Liver (tissue), 9 donors: Measurements from ENCODE around the gene RPL35. TPM values are rescaled to one million over a fixed set of nuclear protein-coding genes. Genes with fewer than 3 reads are reported as not detected.
A peak's percentile ranks its signal among the peaks of the same experiment; 100 is the strongest.

Experiments used
- DNase-seq: peaks from one replicate; pipeline ENCODE4 v3.0.0-alpha.2; 2017; ENCODE audit warnings: low spot score
- H3K27ac ChIP-seq, 2 donors: one replicate each; pipeline ENCODE4 v1.7.0; 2013; ENCODE audit warnings: inconsistent platforms in 2 of 2, low read length in 2 of 2, control low read depth in 1 of 2, low read depth in 1 of 2, mild to moderate bottlenecking in 1 of 2
- H3K27me3 ChIP-seq, 4 donors: one replicate each; pipeline versions ENCODE4 v1.6.1 to v1.7.0; 2013; ENCODE audit warnings: low read length in 3 of 4, inconsistent platforms in 1 of 4, mild to moderate bottlenecking in 1 of 4, moderate library complexity in 1 of 4; ENCODE audit not compliant: control insufficient read depth in 4 of 4, insufficient read depth in 4 of 4
- H3K36me3 ChIP-seq, 4 donors: one replicate each; pipeline versions ENCODE4 v1.6.1 to v1.7.0; 2013; ENCODE audit warnings: low read length in 3 of 4, mild to moderate bottlenecking in 3 of 4, low read depth in 1 of 4, moderate library complexity in 1 of 4; ENCODE audit not compliant: control insufficient read depth in 4 of 4, insufficient read depth in 3 of 4
- H3K4me1 ChIP-seq, 4 donors: one replicate each; pipeline versions ENCODE4 v1.6.1 to v1.7.0; 2013; ENCODE audit warnings: low read length in 3 of 4, mild to moderate bottlenecking in 3 of 4, moderate library complexity in 1 of 4; ENCODE audit not compliant: control insufficient read depth in 4 of 4, insufficient read depth in 4 of 4
- H3K4me3 ChIP-seq, 3 donors: one replicate each; pipeline versions ENCODE4 v1.6.1 to v1.7.0; 2013; ENCODE audit warnings: low read length in 3 of 3, control low read depth in 1 of 3, low read depth in 1 of 3, mild to moderate bottlenecking in 1 of 3
- H3K9ac ChIP-seq, 2 donors: one replicate each; pipeline ENCODE4 v1.7.0; 2013; ENCODE audit warnings: low read length in 2 of 2, mild to moderate bottlenecking in 2 of 2, moderate library complexity in 2 of 2, control low read depth in 1 of 2, low read depth in 1 of 2
- H3K9me3 ChIP-seq, 4 donors: one replicate each; pipeline versions ENCODE4 v1.6.1 to v1.7.0; 2013; ENCODE audit warnings: low read length in 3 of 4; ENCODE audit not compliant: control insufficient read depth in 4 of 4
- CTCF ChIP-seq: fragments of 150-350 bp; IDR thresholded peaks from 2 replicates; pipeline ENCODE4 v1.5.1; 2017; ENCODE audit warnings: improper control_type of control experiment, low read depth, low read length; ENCODE audit not compliant: missing input control
- EGR1 ChIP-seq, 2 donors: IDR thresholded peaks; 2 replicates each; pipeline ENCODE4 v1.6.1; 2016 to 2018; ENCODE audit warnings: antibody characterized with exemption in 2 of 2, low read depth in 2 of 2
- FOXA1 ChIP-seq: IDR thresholded peaks from 2 replicates; pipeline ENCODE4 v1.6.1; 2016; ENCODE audit warnings: antibody characterized with exemption
- FOXA2 ChIP-seq: IDR thresholded peaks from 2 replicates; pipeline ENCODE4 v1.6.1; 2016; ENCODE audit warnings: antibody characterized with exemption
- HNF4A ChIP-seq, 2 donors: conservative IDR thresholded peaks; 2 replicates each; pipeline ENCODE4 v1.6.1; 2016; ENCODE audit warnings: antibody characterized with exemption in 2 of 2, mild to moderate bottlenecking in 2 of 2
- HNF4G ChIP-seq: IDR thresholded peaks from 2 replicates; pipeline ENCODE4 v1.6.1; 2016; ENCODE audit warnings: antibody characterized with exemption
- JUND ChIP-seq, 2 donors: IDR thresholded peaks; 2 replicates each; pipeline ENCODE4 v1.6.1; 2016; ENCODE audit warnings: antibody characterized with exemption in 2 of 2
- NR2F2 ChIP-seq: IDR thresholded peaks from 2 replicates; pipeline ENCODE4 v1.6.1; 2016; ENCODE audit warnings: antibody characterized with exemption
- RAD21 ChIP-seq, 2 donors: IDR thresholded peaks; 2 replicates each; pipeline ENCODE4 v1.6.1; 2016; ENCODE audit warnings: antibody characterized with exemption in 2 of 2, mild to moderate bottlenecking in 2 of 2
- RXRA ChIP-seq, 2 donors: IDR thresholded peaks; 2 replicates each; pipeline ENCODE4 v1.6.1; 2017 to 2018; ENCODE audit warnings: antibody characterized with exemption in 2 of 2, mild to moderate bottlenecking in 1 of 2
- SP1 ChIP-seq: IDR thresholded peaks from 2 replicates; pipeline ENCODE4 v1.6.1; 2018; ENCODE audit warnings: antibody characterized with exemption, mild to moderate bottlenecking
- TAF1 ChIP-seq: conservative IDR thresholded peaks from 2 replicates; pipeline ENCODE4 v1.6.1; 2016; ENCODE audit warnings: antibody characterized with exemption, mild to moderate bottlenecking
- YY1 ChIP-seq: IDR thresholded peaks from 2 replicates; pipeline ENCODE4 v1.6.1; 2016; ENCODE audit warnings: antibody characterized with exemption, mild to moderate bottlenecking
- WGBS: extraction: QIAGEN DNeasy Blood & Tissue Kit; methylation state at CpG from one replicate; pipeline ENCODE4 v1.1.7; 2013; 5-methylcytosine and 5-hydroxymethylcytosine counted together
- polyA plus RNA-seq, 2 donors: library from polyadenylated mRNA; stranded (reverse) in 1 of 2; unstranded in 1 of 2; fragments of 200-250 nt in 1 of 2; fragments of >200 nt in 1 of 2; fragmentation: Nextera tagmentation in 1 of 2; extraction: Ambion mirVana in 1 of 2; gene quantifications; one replicate each; pipeline versions ENCODE4 v1.2.1 to v1.2.3, GENCODE V29; 2013 to 2015
- total RNA-seq, 2 donors: library from RNA; depleted of rRNA; stranded (reverse); fragments of >200 nt; gene quantifications; one replicate each; pipeline ENCODE4 v1.2.3, GENCODE V29; 2014
- TF ChIP-seq, protein P1 (sequence below): IDR thresholded peaks from 2 replicates; pipeline ENCODE4 v1.6.1; 2016; ENCODE audit warnings: antibody characterized with exemption
- TF ChIP-seq, protein P2 (sequence below): IDR thresholded peaks from 2 replicates; pipeline ENCODE4 v1.6.1; 2016; ENCODE audit warnings: antibody characterized with exemption
- TF ChIP-seq, protein P3 (sequence below): IDR thresholded peaks from 2 replicates; pipeline ENCODE4 v1.6.1; 2016; ENCODE audit warnings: antibody characterized with exemption
- donor health status: healthy.
- donor health status: healthy.
- donor health status: healthy.
- donor health status: healthy.
- donor health status: healthy.

RPL35 gene
- total and polyA plus RNA-seq, 4 donors, result 623 to 1,101 (median 703) TPM

DNA sequence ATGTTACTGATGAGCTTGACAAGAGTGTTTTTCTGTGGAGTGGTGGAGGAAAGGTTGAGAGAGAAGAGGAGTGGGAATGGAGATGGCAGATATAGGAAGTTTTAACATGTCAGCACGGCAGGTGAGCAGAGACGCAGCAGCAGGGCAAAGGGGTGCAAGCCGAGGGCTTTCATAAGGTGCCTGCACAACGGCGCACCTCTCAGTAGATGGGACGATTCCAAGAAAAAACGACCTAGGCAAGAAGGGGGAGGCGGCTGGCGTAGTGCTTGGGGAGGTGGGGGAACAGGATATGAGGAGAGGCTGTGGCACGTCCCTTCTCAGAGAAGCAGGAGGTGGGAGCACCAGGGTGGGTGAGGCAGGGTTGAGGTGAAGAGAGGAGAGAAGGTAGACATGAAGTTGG is 24.7 kb upstream of the RPL35 start:
- Histone ChIP-seq H3K36me3 (peaks cover 13 to 76% (median 45%) of the 10 kb centered on the region in 4 donors), H3K27me3 (no peaks in the 10 kb centered on the region), H3K4me3 (no peak overlapping the region), H3K27ac (peak overlapping the region; percentile 52 to 70), H3K9me3 (no peaks in the 10 kb centered on the region), H3K4me1 (no peaks in the 10 kb centered on the region), H3K9ac (no peak overlapping the region)
- WGBS, result 93% methylated on average over 10 of the region's 10 CpGs
- no peak for DNase-seq
- TF ChIP-seq NR2F2, result no peak
- TF ChIP-seq JUND (IDR thresholded peaks at IDR 0.05), result no peak
- no peak for TF ChIP-seq TAF1

GRCh38 chr9:124885551-124885950 is 23.8 kb upstream of the RPL35 start:
- H3K9me3 ChIP-seq, result no peaks in the 10 kb centered on the region
- H3K36me3 ChIP-seq, result peaks cover 15 to 77% (median 43%) of the 10 kb centered on the region in 4 donors
- H3K4me3 ChIP-seq, result no peak overlapping the region
- no peaks in the 10 kb centered on the region for H3K27me3 ChIP-seq
- 96% methylated on average over 4 of the region's 4 CpGs for WGBS
- no peak overlapping the region for H3K27ac ChIP-seq
- no peaks in the 10 kb centered on the region for H3K4me1 ChIP-seq
- DNase-seq, result no peak
- H3K9ac ChIP-seq, result no peak overlapping the region
- TF ChIP-seq, protein P1, sequence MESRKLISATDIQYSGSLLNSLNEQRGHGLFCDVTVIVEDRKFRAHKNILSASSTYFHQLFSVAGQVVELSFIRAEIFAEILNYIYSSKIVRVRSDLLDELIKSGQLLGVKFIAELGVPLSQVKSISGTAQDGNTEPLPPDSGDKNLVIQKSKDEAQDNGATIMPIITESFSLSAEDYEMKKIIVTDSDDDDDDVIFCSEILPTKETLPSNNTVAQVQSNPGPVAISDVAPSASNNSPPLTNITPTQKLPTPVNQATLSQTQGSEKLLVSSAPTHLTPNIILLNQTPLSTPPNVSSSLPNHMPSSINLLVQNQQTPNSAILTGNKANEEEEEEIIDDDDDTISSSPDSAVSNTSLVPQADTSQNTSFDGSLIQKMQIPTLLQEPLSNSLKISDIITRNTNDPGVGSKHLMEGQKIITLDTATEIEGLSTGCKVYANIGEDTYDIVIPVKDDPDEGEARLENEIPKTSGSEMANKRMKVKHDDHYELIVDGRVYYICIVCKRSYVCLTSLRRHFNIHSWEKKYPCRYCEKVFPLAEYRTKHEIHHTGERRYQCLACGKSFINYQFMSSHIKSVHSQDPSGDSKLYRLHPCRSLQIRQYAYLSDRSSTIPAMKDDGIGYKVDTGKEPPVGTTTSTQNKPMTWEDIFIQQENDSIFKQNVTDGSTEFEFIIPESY, result no peak
- TF ChIP-seq CTCF, result no peak
- TF ChIP-seq, protein P2, sequence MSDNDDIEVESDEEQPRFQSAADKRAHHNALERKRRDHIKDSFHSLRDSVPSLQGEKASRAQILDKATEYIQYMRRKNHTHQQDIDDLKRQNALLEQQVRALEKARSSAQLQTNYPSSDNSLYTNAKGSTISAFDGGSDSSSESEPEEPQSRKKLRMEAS, result no peak
- no peak for TF ChIP-seq FOXA1
- TF ChIP-seq RAD21 (IDR thresholded peaks at IDR 0.05), result no peak
- TF ChIP-seq HNF4A (conservative IDR thresholded peaks at IDR 0.05), result no peak
- TF ChIP-seq, protein P3, sequence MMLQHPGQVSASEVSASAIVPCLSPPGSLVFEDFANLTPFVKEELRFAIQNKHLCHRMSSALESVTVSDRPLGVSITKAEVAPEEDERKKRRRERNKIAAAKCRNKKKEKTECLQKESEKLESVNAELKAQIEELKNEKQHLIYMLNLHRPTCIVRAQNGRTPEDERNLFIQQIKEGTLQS, result no peak
- no peak for TF ChIP-seq SP1

GRCh38 chr9:124884376-124884775 is 22.6 kb upstream of the RPL35 start:
- Histone ChIP-seq H3K4me1 (no peaks in the 10 kb centered on the region), H3K27ac (no peak overlapping the region), H3K4me3 (no peak overlapping the region), H3K9ac (no peak overlapping the region), H3K36me3 (peaks cover 15 to 77% (median 40%) of the 10 kb centered on the region in 4 donors), H3K27me3 (no peaks in the 10 kb centered on the region), H3K9me3 (no peaks in the 10 kb centered on the region)
- DNase-seq, result no peak
- TF ChIP-seq, protein P2, result no peak
- TF ChIP-seq NR2F2 (no peak), RXRA (IDR thresholded peaks at IDR 0.05) (no peak), HNF4G (no peak), EGR1 (IDR thresholded peaks at IDR 0.05; ENCODE audit: low read depth in 2 of 2) (no peak), FOXA2 (no peak), YY1 (no peak), CTCF (no peak)
- TF ChIP-seq, protein P1, result no peak
- TF ChIP-seq, protein P3, result no peak
- WGBS, result 92% methylated on average over 4 of the region's 4 CpGs
